Hepatocyte (in vitro differentiated cells): ENCODE measurements around the gene SHISAL1. TPM values are rescaled to one million over a fixed set of nuclear protein-coding genes. Genes with fewer than 3 reads are reported as not detected.

Experiments used
- DNase-seq: peaks from one replicate; pipeline ENCODE4 v3.0.0-alpha.2; 2016; ENCODE audit warnings: low spot score
- H2AFZ ChIP-seq: fragments of 200-600 bp; sonication (generic); 2 replicates; pipeline ENCODE4 v1.6.0; 2016; ENCODE audit warnings: antibody characterized with exemption, mild to moderate bottlenecking
- H3K27ac ChIP-seq: fragments of 200-600 bp; sonication (generic); 2 replicates; pipeline ENCODE4 v1.5.1; 2016; ENCODE audit warnings: mild to moderate bottlenecking
- H3K27me3 ChIP-seq: fragments of 200-600 bp; sonication (generic); 2 replicates; pipeline ENCODE4 v1.6.1; 2016
- H3K36me3 ChIP-seq: fragments of 200-600 bp; sonication (generic); replicated peaks from 2 replicates; pipeline ENCODE4 v1.5.1; 2016; ENCODE audit warnings: low read depth; ENCODE audit not compliant: insufficient read depth
- H3K4me1 ChIP-seq: fragments of 200-600 bp; sonication (generic); 2 replicates; pipeline ENCODE4 v1.5.1; 2016; ENCODE audit warnings: mild to moderate bottlenecking, moderate library complexity; ENCODE audit not compliant: insufficient read depth
- H3K4me2 ChIP-seq: fragments of 200-600 bp; sonication (generic); 2 replicates; pipeline ENCODE4 v1.6.0; 2016
- H3K4me3 ChIP-seq: fragments of 200-600 bp; sonication (generic); 2 replicates; pipeline ENCODE4 v1.5.1; 2016; ENCODE audit warnings: mild to moderate bottlenecking
- H3K79me2 ChIP-seq: fragments of 200-600 bp; sonication (generic); 2 replicates; pipeline ENCODE4 v1.6.0; 2017; ENCODE audit warnings: mild to moderate bottlenecking
- H3K9me2 ChIP-seq: fragments of 200-600 bp; sonication (generic); replicated peaks from 2 replicates; pipeline ENCODE4 v1.6.0; 2017; ENCODE audit warnings: mild to moderate bottlenecking; ENCODE audit not compliant: insufficient read depth
- H3K9me3 ChIP-seq: fragments of 200-600 bp; sonication (generic); 2 replicates; pipeline ENCODE4 v1.5.1; 2016; ENCODE audit warnings: low read depth, mild to moderate bottlenecking
- H4K20me1 ChIP-seq: fragments of 200-600 bp; sonication (generic); 2 replicates; pipeline ENCODE4 v1.6.0; 2016; ENCODE audit warnings: mild to moderate bottlenecking; ENCODE audit not compliant: insufficient read depth, poor library complexity, severe bottlenecking
- CTCF ChIP-seq: fragments of 200-600 bp; sonication (generic); IDR thresholded peaks from 2 replicates; pipeline ENCODE4 v1.5.1; 2016; ENCODE audit warnings: antibody characterized with exemption, mild to moderate bottlenecking; ENCODE audit not compliant: poor library complexity
- EZH2 ChIP-seq: fragments of 200-600 bp; sonication (generic); IDR thresholded peaks from 2 replicates; pipeline ENCODE4 v1.6.1; 2016; ENCODE audit warnings: antibody characterized with exemption, mild to moderate bottlenecking, borderline replicate concordance
- EZH2phosphoT487 ChIP-seq: fragments of 200-600 bp; sonication (generic); IDR thresholded peaks from one replicate; pipeline ENCODE4 v1.6.1; 2018; ENCODE audit warnings: antibody characterized with exemption, mild to moderate bottlenecking, low read depth, moderate library complexity; ENCODE audit not compliant: unreplicated experiment, severe bottlenecking
- WGBS: methylation state at CpG from one replicate; pipeline ENCODE4 v1.1.6; 2016; ENCODE audit warnings: low lambda C conversion rate; ENCODE audit errors: missing lambda C conversion rate; 5-methylcytosine and 5-hydroxymethylcytosine counted together
- polyA plus RNA-seq: library from polyadenylated mRNA; unstranded; fragments of >200 nt; fragmentation: Nextera tagmentation; extraction: Ambion mirVana; gene quantifications from 2 replicates; pipeline ENCODE4 v1.2.1, GENCODE V29; 2016
- total RNA-seq: library from RNA; depleted of rRNA; stranded (reverse); fragments of >200 nt; gene quantifications from 2 replicates; pipeline ENCODE4 v1.2.3, GENCODE V29; 2014

Gene SHISAL1
- total and polyA plus RNA-seq, 2 experiments from 2014 or later: 0.66 to 2.4 TPM

DNA sequence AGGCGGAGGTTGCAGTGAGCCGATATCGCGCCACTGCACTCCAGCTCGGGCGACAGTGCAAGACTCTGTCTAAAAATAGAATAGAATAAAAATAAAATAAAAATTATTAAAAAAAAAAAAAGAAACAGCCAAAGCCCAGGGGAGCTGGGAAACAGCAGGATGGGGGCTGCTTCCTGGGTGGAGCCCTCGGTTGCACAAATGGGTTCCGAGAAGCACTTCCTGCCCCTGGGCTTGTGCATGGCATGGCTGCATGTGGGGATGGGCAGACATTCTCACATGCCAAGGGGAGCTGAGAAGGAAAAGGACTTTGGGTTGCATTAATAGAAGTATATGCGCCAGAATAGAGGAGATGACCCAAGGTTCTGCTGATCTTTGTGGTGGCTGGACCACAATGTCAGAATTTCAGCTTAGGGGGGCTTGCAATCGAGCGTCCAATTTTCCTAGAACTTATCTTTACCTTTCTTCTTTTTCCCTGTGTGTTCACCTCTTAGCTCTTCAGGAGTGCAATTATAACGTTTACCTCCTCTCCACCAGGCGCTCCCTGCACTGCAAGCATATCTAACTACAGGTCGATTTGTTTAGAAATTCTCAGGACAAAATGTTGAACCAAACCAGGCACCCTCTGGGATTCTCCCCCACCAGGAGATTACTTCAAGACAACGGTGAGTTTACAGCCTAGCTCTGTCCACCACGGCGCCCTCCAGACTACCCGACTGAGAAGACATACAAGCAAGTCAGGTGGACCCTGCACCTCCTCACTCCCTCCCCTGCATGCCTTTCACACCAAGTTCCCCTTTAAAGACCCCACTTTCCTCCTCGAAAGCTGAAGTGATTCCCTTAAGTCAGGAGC lies 53.2 kb downstream of the SHISAL1 start:
- H3K36me3 ChIP-seq: no peaks in the 10 kb centered on the region
- 86% methylated on average over 19 of the region's 19 CpGs for WGBS
- no peak for TF ChIP-seq EZH2phosphoT487
- no peak for TF ChIP-seq EZH2
- no peak for TF ChIP-seq CTCF
- no peaks in the 10 kb centered on the region for H3K4me1 ChIP-seq
- H3K9me2 ChIP-seq: no peaks in the 10 kb centered on the region
- no peak for DNase-seq
- H3K9me3 ChIP-seq: no peaks in the 10 kb centered on the region
- no peak overlapping the region for H3K27ac ChIP-seq
- H3K4me2 ChIP-seq: no peak overlapping the region
- no peak overlapping the region for H2AFZ ChIP-seq
- H3K4me3 ChIP-seq: no peak overlapping the region
- no peaks in the 10 kb centered on the region for H3K79me2 ChIP-seq
- H4K20me1 ChIP-seq: no peaks in the 10 kb centered on the region
- no peaks in the 10 kb centered on the region for H3K27me3 ChIP-seq

- Histone ChIP-seq H3K27ac (no peak overlapping the region), H3K27me3 (no peaks in the 10 kb centered on the region), H3K9me3 (no peaks in the 10 kb centered on the region), H3K9me2 (no peaks in the 10 kb centered on the region), H4K20me1 (no peaks in the 10 kb centered on the region), H3K4me3 (no peak overlapping the region), H2AFZ (no peak overlapping the region), H3K4me1 (no peaks in the 10 kb centered on the region), H3K36me3 (no peaks in the 10 kb centered on the region), H3K4me2 (no peak overlapping the region), H3K79me2 (no peaks in the 10 kb centered on the region)
- DNase-seq: no peak
- 54% methylated on average over 13 of the region's 13 CpGs for WGBS
- TF ChIP-seq EZH2phosphoT487 (no peak), CTCF (no peak), EZH2 (no peak)
These were observed 55.9 kb downstream of the SHISAL1 start for GRCh38 chr22:44256556-44257485.

DNA sequence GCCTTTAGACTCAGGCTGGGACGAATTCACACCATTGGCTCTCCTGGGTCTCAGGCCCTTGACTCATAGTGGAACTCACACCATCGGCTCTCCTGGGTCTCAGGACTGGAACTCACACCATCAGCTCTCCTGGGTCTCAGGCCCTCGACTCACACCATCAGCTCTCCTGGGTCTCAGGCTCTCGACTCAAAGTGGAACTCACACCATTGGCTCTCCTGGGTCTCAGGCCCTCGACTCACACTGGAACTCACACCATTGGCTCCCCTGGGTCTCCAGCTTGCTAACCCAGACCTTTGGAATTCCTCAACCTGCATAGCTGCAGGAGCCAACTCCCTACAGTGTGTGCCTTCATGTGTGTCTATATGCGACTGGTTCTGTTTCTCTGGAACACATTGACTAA lies 56.7 kb downstream of the SHISAL1 start:
- Histone ChIP-seq H3K36me3 (no peaks in the 10 kb centered on the region), H2AFZ (no peak overlapping the region), H3K9me3 (no peaks in the 10 kb centered on the region), H3K4me1 (no peaks in the 10 kb centered on the region), H3K27ac (no peak overlapping the region), H3K4me2 (no peak overlapping the region), H3K27me3 (no peaks in the 10 kb centered on the region), H4K20me1 (no peaks in the 10 kb centered on the region), H3K79me2 (no peaks in the 10 kb centered on the region), H3K4me3 (no peak overlapping the region), H3K9me2 (no peaks in the 10 kb centered on the region)
- WGBS: 84% methylated on average over 5 of the region's 6 CpGs
- no peak for TF ChIP-seq CTCF
- no peak for TF ChIP-seq EZH2phosphoT487
- no peak for TF ChIP-seq EZH2
- no peak for DNase-seq
